ENCODE measurements around the gene MALL. TPM values are rescaled to one million over a fixed set of nuclear protein-coding genes. Genes with fewer than 3 reads are reported as not detected.
"Not testable (repeated sequence)": the region's sequence is repeated elsewhere in the genome, so short reads cannot be mapped to it uniquely, and the experiment has no call there.

MALL gene
- 10 to 100 TPM in 6 of 10 donors, 1 to 10 TPM in 4; 7.2 to 43.6 (median 11.4) TPM for total RNA-seq
- 10 to 100 TPM in 1 of 2 donors, 1 to 10 TPM in 1; 6.8 to 15.0 TPM for polyA plus RNA-seq
- long read RNA-seq, donor 1, transcript MALL-201 (4 exons, 3,061 nt) = major isoform, 11 of 13 reads
- long read RNA-seq, donor 1, partial matches to known transcripts = 0 of 13 reads
- long read RNA-seq, donor 1, other reads (novel, unspliced or antisense) = 2 of 13 reads
- long read RNA-seq, donor 2, transcript MALL-201 (4 exons, 3,061 nt) = major isoform, 18 of 22 reads
- long read RNA-seq, donor 2, partial matches to known transcripts = 3 of 22 reads
- long read RNA-seq, donor 2, other reads (novel, unspliced or antisense) = 1 of 22 reads
- long read RNA-seq, donor 3, transcript MALL-201 (4 exons, 3,061 nt) = major isoform, 365 of 410 reads
- long read RNA-seq, donor 3, transcript MALL-203 (2 exons, 1,070 nt) = minor isoform, 5 of 410 reads
- long read RNA-seq, donor 3, partial matches to known transcripts = 17 of 410 reads
- long read RNA-seq, donor 3, other reads (novel, unspliced or antisense) = 22 of 410 reads

DNA sequence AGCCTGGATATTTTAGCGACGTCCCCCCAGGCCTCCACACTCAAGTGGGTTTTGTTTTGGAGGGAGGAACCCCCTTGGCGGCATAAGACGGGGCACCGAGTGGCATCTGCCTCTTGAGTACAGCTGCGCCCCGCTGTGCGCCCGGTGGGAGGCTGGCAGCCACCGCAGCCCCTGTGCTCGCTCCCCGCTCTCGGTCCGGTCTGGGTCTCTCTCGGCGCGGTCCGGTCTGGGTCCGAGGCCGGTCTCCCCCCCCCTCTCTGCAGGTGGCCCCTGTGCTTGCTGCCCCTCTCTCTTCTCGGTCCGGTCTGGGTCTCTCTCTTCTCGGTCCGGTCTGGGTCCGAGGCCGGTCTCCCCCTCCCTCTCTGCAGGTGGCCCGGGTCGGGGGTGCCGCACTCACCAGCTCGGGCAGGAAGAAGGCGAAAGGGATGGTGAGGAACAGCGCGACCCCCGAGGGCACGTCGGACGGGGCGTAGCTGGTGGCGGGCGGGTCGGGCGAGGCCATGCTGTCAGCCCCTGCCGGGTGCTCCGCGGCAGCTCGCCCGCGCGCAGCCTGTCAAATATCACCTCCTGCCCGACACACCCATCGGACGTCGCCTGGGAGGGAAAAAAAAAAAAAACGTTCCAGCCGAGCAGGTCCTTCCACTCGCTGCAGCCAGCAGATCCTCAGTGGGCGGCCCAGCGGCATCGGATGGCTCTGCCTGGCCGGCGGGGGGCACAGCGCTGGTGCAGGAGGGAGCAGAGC is at the start of gene MALL:
Gene MALL (minus strand): TSS at position 532 of the 742 bp plus-strand sequence. CDS start 30 bp downstream, at position 502.
- peak in 1 of 2 donors; percentile 49 for DNase-seq
- peak within 1 kb of the TSS; percentile 44 to 89 (median 84) for H3K27ac ChIP-seq
- H3K4me1 ChIP-seq = peaks cover 0 to 58% (median 21%) of the 10 kb centered on the region in 9 donors
- WGBS, 2 donors = 9 to 10% methylated on average over 58 to 62 of the region's 62 CpGs
- H3K9me3 ChIP-seq = peaks cover 0 to 7% (median 0%) of the 10 kb centered on the region in 11 donors
- peak within 1 kb of the TSS; percentile 4 to 68 (median 56) for H3K4me3 ChIP-seq
- H3K36me3 ChIP-seq = no peaks in the 10 kb centered on the region
- intact Hi-C loops (cut with DNase I) = loop anchor here in 2 of 10 donors (1.0 to 5.0 kb wide), 3 partner anchors 14 to 42 kb away; no protein-coding TSS in a partner anchor
- TF ChIP-seq, protein P1, sequence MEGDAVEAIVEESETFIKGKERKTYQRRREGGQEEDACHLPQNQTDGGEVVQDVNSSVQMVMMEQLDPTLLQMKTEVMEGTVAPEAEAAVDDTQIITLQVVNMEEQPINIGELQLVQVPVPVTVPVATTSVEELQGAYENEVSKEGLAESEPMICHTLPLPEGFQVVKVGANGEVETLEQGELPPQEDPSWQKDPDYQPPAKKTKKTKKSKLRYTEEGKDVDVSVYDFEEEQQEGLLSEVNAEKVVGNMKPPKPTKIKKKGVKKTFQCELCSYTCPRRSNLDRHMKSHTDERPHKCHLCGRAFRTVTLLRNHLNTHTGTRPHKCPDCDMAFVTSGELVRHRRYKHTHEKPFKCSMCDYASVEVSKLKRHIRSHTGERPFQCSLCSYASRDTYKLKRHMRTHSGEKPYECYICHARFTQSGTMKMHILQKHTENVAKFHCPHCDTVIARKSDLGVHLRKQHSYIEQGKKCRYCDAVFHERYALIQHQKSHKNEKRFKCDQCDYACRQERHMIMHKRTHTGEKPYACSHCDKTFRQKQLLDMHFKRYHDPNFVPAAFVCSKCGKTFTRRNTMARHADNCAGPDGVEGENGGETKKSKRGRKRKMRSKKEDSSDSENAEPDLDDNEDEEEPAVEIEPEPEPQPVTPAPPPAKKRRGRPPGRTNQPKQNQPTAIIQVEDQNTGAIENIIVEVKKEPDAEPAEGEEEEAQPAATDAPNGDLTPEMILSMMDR (IDR thresholded peaks at IDR 0.05) = no peak
- ATAC-seq = peak; percentile 53 to 81 (median 77)
- H3K27me3 ChIP-seq = peaks cover 0 to 47% (median 31%) of the 10 kb centered on the region in 7 donors

DNA sequence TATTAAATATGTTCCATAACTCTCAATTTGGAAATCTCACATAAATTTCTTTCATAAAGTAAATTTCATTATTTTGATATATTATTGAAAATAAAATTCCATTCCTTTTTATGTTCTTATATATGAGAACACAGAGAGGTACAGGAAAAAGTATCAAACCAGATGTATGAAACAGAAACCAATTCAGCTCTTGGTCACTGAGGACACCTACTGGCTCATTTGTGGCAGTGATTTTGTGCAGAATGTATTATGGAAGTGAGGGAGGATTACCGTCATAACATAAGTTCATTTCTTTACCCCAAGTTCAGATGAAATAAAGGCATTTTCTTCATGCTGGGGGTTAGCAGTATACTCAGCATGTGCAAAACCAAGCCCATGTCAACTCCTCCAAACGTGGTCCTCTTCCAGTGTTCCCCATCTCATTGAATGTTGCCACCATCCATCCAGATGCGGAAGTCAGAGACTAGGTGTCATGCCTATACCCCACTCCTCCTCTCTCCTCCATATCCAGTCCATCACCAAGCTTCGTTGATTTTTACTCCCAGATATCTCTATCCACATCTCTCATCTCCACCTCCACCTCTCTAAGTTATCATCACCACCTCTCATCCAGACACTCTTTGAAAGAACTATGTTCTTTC is 41.7 kb upstream of the MALL start:
- intact Hi-C loops (cut with DNase I) = loop anchor here in 2 of 10 donors (5.0 kb wide), 2 partner anchors 35 to 40 kb away; partner anchors contain the start of gene MALL (in 1 of the 2)
- peaks cover 0 to 19% (median 3%) of the 10 kb centered on the region in 11 donors for H3K9me3 ChIP-seq
- peaks cover 0 to 13% (median 0%) of the 10 kb centered on the region in 9 donors for H3K4me1 ChIP-seq
- H3K36me3 ChIP-seq = peaks cover 0 to 22% (median 0%) of the 10 kb centered on the region in 9 donors
- TF ChIP-seq, protein P1 (IDR thresholded peaks at IDR 0.05) = peak; percentile 56 to 90 (median 80)
- H3K27ac ChIP-seq = peak overlapping the region in 2 of 10 donors; percentile 38 to 61
- 30 to 35% methylated on average over 4 of the region's 4 CpGs for WGBS, 2 donors
- peak in 7 of 8 donors; percentile 61 to 90 (median 86) for ATAC-seq
- no peaks in the 10 kb centered on the region for H3K27me3 ChIP-seq
- DNase-seq = peak in 1 of 2 donors; percentile 21
- H3K4me3 ChIP-seq = no peak overlapping the region

DNA sequence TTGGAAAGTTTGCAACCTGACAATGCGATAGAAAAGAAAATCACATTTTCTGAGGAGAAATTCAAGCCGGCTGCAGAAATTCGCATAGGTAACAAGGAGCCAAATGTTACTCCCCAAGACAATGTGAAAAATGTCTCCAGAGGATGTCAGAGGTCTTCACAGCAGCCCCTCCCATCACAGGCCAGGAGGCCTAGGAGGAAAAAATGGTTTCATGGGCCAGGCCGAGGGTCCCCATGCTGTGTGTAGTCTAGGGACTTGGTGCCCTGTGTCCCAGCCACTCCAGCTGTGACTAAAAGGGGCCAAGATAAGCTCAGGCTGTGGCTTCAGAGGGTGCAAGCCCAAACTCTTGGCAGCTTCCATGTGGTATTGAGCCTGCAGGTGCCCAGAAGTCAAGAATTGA is 39.2 kb upstream of the MALL start:
- DNase-seq, H3K27me3 ChIP-seq, H3K4me3 ChIP-seq, ATAC-seq, H3K27ac ChIP-seq: not testable (repeated sequence)
- peaks cover 0 to 19% (median 3%) of the 10 kb centered on the region in 11 donors for H3K9me3 ChIP-seq
- intact Hi-C loops (cut with DNase I) = loop anchor here in 3 of 10 donors (5.0 kb wide), 2 partner anchors 33 to 38 kb away; partner anchors contain the start of gene MALL (in 2 of the 3)
- H3K4me1 ChIP-seq = peaks cover 0 to 16% (median 0%) of the 10 kb centered on the region in 9 donors
- peaks cover 0 to 15% (median 0%) of the 10 kb centered on the region in 9 donors for H3K36me3 ChIP-seq
- 95 to 98% methylated on average over 4 of the region's 4 CpGs for WGBS, 2 donors

DNA sequence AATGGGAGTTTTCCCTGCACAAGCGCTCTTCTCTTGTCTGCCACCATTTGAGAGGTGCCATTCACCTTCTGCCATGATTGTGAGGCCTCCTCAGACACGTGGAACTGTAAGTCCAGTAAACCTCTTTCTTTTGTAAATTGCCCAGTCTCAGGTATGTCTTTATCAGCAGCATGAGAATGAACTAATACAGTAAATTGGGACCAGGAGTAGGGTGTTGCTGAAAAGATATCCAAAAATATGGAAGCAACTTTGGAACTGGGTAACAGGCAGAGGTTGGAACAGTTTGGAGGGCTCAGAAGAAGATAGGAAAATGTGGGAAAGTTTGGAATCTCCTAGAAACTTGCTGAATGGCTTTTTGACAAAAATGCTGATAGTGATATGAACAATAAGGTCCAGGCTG is 38.6 kb upstream of the MALL start:
- 93 to 96% methylated on average over 2 of the region's 2 CpGs for WGBS, 2 donors
- peaks cover 0 to 19% (median 3%) of the 10 kb centered on the region in 11 donors for H3K9me3 ChIP-seq
- intact Hi-C loops (cut with DNase I) = loop anchor here in 1 of 10 donors (5.0 kb wide), 1 partner anchor 37 kb away; the partner anchor contains the start of gene MALL
- not testable (repeated sequence) for ATAC-seq, H3K27me3 ChIP-seq, H3K36me3 ChIP-seq, DNase-seq, H3K4me3 ChIP-seq, H3K27ac ChIP-seq
- peaks cover 0 to 21% (median 0%) of the 10 kb centered on the region in 9 donors for H3K4me1 ChIP-seq
